ENCODE results near the gene MEIS3.
"Not testable (repeated sequence)": the region's sequence is repeated elsewhere in the genome, so short reads cannot be mapped to it uniquely, and the experiment has no call there.

MEIS3 gene

GRCh38 chr19:47413941-47414340 is 5.4 kb downstream of the MEIS3 start:
- H2AFZ ChIP-seq (ENCODE audit: low read depth), result no peak overlapping the region
- no peak overlapping the region for H3K27ac ChIP-seq
- no peaks in the 10 kb centered on the region for H3K4me1 ChIP-seq (ENCODE audit: low read depth, poor library complexity, severe bottlenecking)
- H3K4me3 ChIP-seq (IDR thresholded peaks at IDR 0.05; ENCODE audit: insufficient read depth, low read depth, low read length), result no peak overlapping the region
- peaks cover 98% of the 10 kb centered on the region for H3K27me3 ChIP-seq (ENCODE audit: insufficient read depth, low read depth)
- H3K36me3 ChIP-seq (ENCODE audit: insufficient read depth), result no peaks in the 10 kb centered on the region
- no peak for TF ChIP-seq CTCF (conservative IDR thresholded peaks at IDR 0.05; ENCODE audit: low read depth, low read length)
- no peak overlapping the region for H3K4me2 ChIP-seq
- H3K79me2 ChIP-seq (ENCODE audit: insufficient read depth, low read depth), result no peaks in the 10 kb centered on the region
- no peak overlapping the region for H3K9ac ChIP-seq
- H4K20me1 ChIP-seq (ENCODE audit: insufficient read depth), result no peaks in the 10 kb centered on the region

GRCh38 chr19:47411696-47412095 is 7.6 kb downstream of the MEIS3 start:
- H3K36me3 ChIP-seq (ENCODE audit: insufficient read depth); H3K4me2 ChIP-seq; H4K20me1 ChIP-seq (ENCODE audit: insufficient read depth); H3K27ac ChIP-seq; H3K79me2 ChIP-seq (ENCODE audit: insufficient read depth, low read depth); H3K4me1 ChIP-seq (ENCODE audit: low read depth, poor library complexity, severe bottlenecking); H2AFZ ChIP-seq (ENCODE audit: low read depth); H3K9ac ChIP-seq; H3K4me3 ChIP-seq (IDR thresholded peaks at IDR 0.05; ENCODE audit: insufficient read depth, low read depth, low read length): not testable (repeated sequence)
- peaks cover 98% of the 10 kb centered on the region for H3K27me3 ChIP-seq (ENCODE audit: insufficient read depth, low read depth)

- H3K9ac ChIP-seq, result no peak overlapping the region
- H2AFZ ChIP-seq (ENCODE audit: low read depth), result no peak overlapping the region
- TF ChIP-seq CTCF (conservative IDR thresholded peaks at IDR 0.05; ENCODE audit: low read depth, low read length), result no peak
- H3K4me3 ChIP-seq (IDR thresholded peaks at IDR 0.05; ENCODE audit: insufficient read depth, low read depth, low read length), result no peak overlapping the region
- H3K4me2 ChIP-seq, result no peak overlapping the region
- no peaks in the 10 kb centered on the region for H4K20me1 ChIP-seq (ENCODE audit: insufficient read depth)
- H3K79me2 ChIP-seq (ENCODE audit: insufficient read depth, low read depth), result no peaks in the 10 kb centered on the region
- H3K27me3 ChIP-seq (ENCODE audit: insufficient read depth, low read depth), result peaks cover 98% of the 10 kb centered on the region
- no peaks in the 10 kb centered on the region for H3K4me1 ChIP-seq (ENCODE audit: low read depth, poor library complexity, severe bottlenecking)
- no peaks in the 10 kb centered on the region for H3K36me3 ChIP-seq (ENCODE audit: insufficient read depth)
- no peak overlapping the region for H3K27ac ChIP-seq
These were observed 8.2 kb downstream of the MEIS3 start for GRCh38 chr19:47411101-47411500.

- no peak for TF ChIP-seq CTCF (conservative IDR thresholded peaks at IDR 0.05; ENCODE audit: low read depth, low read length)
- H3K9ac ChIP-seq, result no peak overlapping the region
- H3K4me3 ChIP-seq (IDR thresholded peaks at IDR 0.05; ENCODE audit: insufficient read depth, low read depth, low read length), result no peak overlapping the region
- no peaks in the 10 kb centered on the region for H4K20me1 ChIP-seq (ENCODE audit: insufficient read depth)
- no peaks in the 10 kb centered on the region for H3K4me1 ChIP-seq (ENCODE audit: low read depth, poor library complexity, severe bottlenecking)
- H3K79me2 ChIP-seq (ENCODE audit: insufficient read depth, low read depth), result no peaks in the 10 kb centered on the region
- H3K36me3 ChIP-seq (ENCODE audit: insufficient read depth), result no peaks in the 10 kb centered on the region
- H3K4me2 ChIP-seq, result no peak overlapping the region
- H2AFZ ChIP-seq (ENCODE audit: low read depth), result no peak overlapping the region
- no peak overlapping the region for H3K27ac ChIP-seq
- peaks cover 100% of the 10 kb centered on the region for H3K27me3 ChIP-seq (ENCODE audit: insufficient read depth, low read depth)
These were observed 11.0 kb downstream of the MEIS3 start for GRCh38 chr19:47408156-47408938.

- Histone ChIP-seq H4K20me1 (ENCODE audit: insufficient read depth) (no peaks in the 10 kb centered on the region), H3K4me1 (ENCODE audit: low read depth, poor library complexity, severe bottlenecking) (no peaks in the 10 kb centered on the region), H3K9ac (no peak overlapping the region), H3K4me2 (no peak overlapping the region), H2AFZ (ENCODE audit: low read depth) (no peak overlapping the region), H3K79me2 (ENCODE audit: insufficient read depth, low read depth) (no peaks in the 10 kb centered on the region), H3K36me3 (ENCODE audit: insufficient read depth) (no peaks in the 10 kb centered on the region), H3K27ac (no peak overlapping the region), H3K4me3 (IDR thresholded peaks at IDR 0.05; ENCODE audit: insufficient read depth, low read depth, low read length) (no peak overlapping the region), H3K27me3 (ENCODE audit: insufficient read depth, low read depth) (peaks cover 100% of the 10 kb centered on the region)
- no peak for TF ChIP-seq CTCF (conservative IDR thresholded peaks at IDR 0.05; ENCODE audit: low read depth, low read length)
These were observed 11.9 kb downstream of the MEIS3 start for GRCh38 chr19:47407417-47407774.
